AG09319 (cell line): ENCODE measurements around the gene CLMN.

Experiments used
- DNase-seq: peaks from one replicate; pipeline ENCODE4 v3.0.0-alpha.2; 2010; ENCODE audit warnings: low read depth; ENCODE audit errors: extremely low read depth
- CTCF ChIP-seq: IDR thresholded peaks from 2 replicates; pipeline ENCODE4 v1.5.1; 2011; ENCODE audit warnings: low read depth, mild to moderate bottlenecking, inconsistent platforms, low read length, moderate library complexity

The CLMN gene

DNA sequence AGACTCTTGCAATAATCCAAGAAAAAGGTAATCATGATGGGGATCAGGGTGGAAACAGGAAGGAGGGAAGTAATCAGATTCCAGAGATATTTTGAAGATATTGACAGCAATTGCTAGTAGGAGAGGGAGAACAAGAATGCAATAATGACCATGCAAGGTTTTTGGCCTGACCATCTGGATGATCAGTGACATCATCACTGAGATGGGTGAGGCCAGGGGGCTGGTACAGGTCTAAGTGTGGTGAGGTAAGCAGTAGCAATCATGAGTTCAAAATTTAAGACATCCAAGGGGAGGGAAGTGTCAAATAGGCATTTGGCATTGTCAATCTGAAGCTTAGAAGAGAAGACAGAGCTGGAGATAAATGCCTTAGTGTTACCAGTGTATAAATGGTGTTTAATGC, 24.8 kb upstream of the CLMN start:
- DNase-seq = no peak

GRCh38 chr14:95341564-95341963, 21.9 kb upstream of the CLMN start:
- no peak for DNase-seq
- TF ChIP-seq CTCF = no peak

More for the DNA sequence above, 24.8 kb upstream of the CLMN start:
- TF ChIP-seq CTCF = no peak

DNA sequence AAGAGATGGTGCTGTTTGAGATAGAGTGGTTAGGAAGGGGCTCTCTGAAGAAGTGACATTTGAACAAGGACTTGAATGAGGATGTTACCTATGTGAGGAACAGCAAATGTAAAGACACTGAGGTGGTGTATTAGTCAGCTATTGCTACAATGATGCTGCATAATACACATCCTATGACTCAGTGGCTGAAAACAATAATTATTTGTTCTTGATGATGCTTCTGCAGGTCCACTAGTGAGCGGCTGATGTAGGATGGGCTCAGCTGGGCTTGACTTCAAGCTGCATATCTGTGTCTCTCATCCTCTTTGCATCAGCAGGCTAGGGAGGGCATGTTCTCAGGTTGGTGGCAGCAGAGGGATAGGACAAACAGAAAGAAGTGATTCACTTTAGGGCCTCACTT, 21.4 kb upstream of the CLMN start:
- no peak for TF ChIP-seq CTCF
- no peak for DNase-seq

- TF ChIP-seq CTCF = no peak
- no peak for DNase-seq
Observed at GRCh38 chr14:95340201-95340697, 20.5 kb upstream of the CLMN start.

DNA sequence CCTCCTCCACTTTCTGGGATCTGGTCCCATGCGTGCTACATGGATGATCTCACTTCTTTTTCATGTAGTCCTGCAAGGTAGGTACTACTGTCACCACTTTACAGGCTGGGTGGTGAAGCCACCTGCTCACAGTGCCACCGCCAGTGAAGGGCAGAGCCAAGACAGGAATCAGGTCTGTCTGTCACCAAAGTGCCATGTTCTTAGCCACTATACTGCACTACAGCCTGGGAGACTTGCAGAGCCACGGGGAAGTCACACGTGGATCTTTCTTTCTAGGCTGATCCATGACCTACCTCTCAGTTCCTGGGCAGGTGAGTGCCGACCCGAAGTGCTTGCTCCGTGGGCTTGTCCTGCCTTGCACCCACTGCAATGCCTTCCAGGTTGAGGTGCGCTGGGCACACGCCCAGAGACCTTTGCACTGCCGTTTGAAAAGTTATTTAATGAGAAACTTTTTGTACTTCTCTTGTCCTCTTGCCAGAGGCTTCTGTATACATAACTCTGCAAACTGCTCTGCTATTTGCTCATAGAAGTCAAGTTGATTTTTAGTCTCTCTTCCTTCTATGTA, 19.7 kb upstream of the CLMN start:
- TF ChIP-seq CTCF = no peak
- DNase-seq = no peak

GRCh38 chr14:95338436-95338835, 18.7 kb upstream of the CLMN start:
- no peak for TF ChIP-seq CTCF
- DNase-seq = no peak

- DNase-seq = no peak
Observed at GRCh38 chr14:95337041-95337595, 17.4 kb upstream of the CLMN start.

More at GRCh38 chr14:95337041-95337595, 17.4 kb upstream of the CLMN start:
- no peak for TF ChIP-seq CTCF
